Amniotic epithelial cell (primary cell): ENCODE data around the gene IGF1R.

Source experiments
- DNase-seq: peaks from one replicate; pipeline ENCODE4 v3.0.0-alpha.2; 2010; ENCODE audit warnings: low read depth

The IGF1R gene

GRCh38 chr15:98671060-98672008 is 23.0 kb downstream of the IGF1R start:
- peak; percentile 66 for DNase-seq

- DNase-seq = no peak
Measured at GRCh38 chr15:98673133-98673532, 24.8 kb downstream of the IGF1R start.

- DNase-seq = peak; percentile 66
Measured at GRCh38 chr15:98674336-98674735, 26.0 kb downstream of the IGF1R start.

- DNase-seq = peak; percentile 76
Measured at GRCh38 chr15:98676586-98677270, 28.4 kb downstream of the IGF1R start.

- DNase-seq = no peak
Measured at GRCh38 chr15:98677345-98678059, 29.2 kb downstream of the IGF1R start.

- no peak for DNase-seq
Measured at GRCh38 chr15:98678484-98678883, 30.1 kb downstream of the IGF1R start.

GRCh38 chr15:98681061-98681460 is 32.7 kb downstream of the IGF1R start:
- no peak for DNase-seq

GRCh38 chr15:98682992-98683701 is 34.8 kb downstream of the IGF1R start:
- DNase-seq = peak; percentile 85

- DNase-seq = no peak
Measured at GRCh38 chr15:98683831-98684230, 35.5 kb downstream of the IGF1R start.

GRCh38 chr15:98684436-98684835 is 36.1 kb downstream of the IGF1R start:
- DNase-seq = peak; percentile 80

- no peak for DNase-seq
Measured at GRCh38 chr15:98684995-98685525, 36.7 kb downstream of the IGF1R start.

GRCh38 chr15:98686983-98687382 is 38.6 kb downstream of the IGF1R start:
- DNase-seq = no peak

- DNase-seq = peak; percentile 64
Measured at GRCh38 chr15:98689431-98689861, 41.1 kb downstream of the IGF1R start.

GRCh38 chr15:98690272-98690950 is 42.1 kb downstream of the IGF1R start:
- DNase-seq = no peak

GRCh38 chr15:98692213-98692612 is 43.9 kb downstream of the IGF1R start:
- no peak for DNase-seq

GRCh38 chr15:98694161-98694560 is 45.8 kb downstream of the IGF1R start:
- no peak for DNase-seq

GRCh38 chr15:98698792-98699191 is 50.5 kb downstream of the IGF1R start:
- DNase-seq = no peak

- DNase-seq = no peak
Measured at GRCh38 chr15:98699591-98700424, 51.5 kb downstream of the IGF1R start.

GRCh38 chr15:98700519-98700918 is 52.2 kb downstream of the IGF1R start:
- DNase-seq = no peak

- DNase-seq = no peak
Measured at GRCh38 chr15:98703126-98703685, 54.9 kb downstream of the IGF1R start.
